Stimulated activated CD8-positive, alpha-beta memory T cell treated with anti-CD3 and anti-CD28 coated beads, Interleukin-4, amount 100 ng/mL, for 24 hours (primary cell): ENCODE measurements around the gene DTD2.
"Not testable (repeated sequence)": the region's sequence is repeated elsewhere in the genome, so short reads cannot be mapped to it uniquely, and the experiment has no call there.

Experiments
- DNase-seq: peaks from one replicate; pipeline ENCODE4 v3.0.0-alpha.2; 2020; ENCODE audit warnings: low read depth

DTD2 gene

DNA sequence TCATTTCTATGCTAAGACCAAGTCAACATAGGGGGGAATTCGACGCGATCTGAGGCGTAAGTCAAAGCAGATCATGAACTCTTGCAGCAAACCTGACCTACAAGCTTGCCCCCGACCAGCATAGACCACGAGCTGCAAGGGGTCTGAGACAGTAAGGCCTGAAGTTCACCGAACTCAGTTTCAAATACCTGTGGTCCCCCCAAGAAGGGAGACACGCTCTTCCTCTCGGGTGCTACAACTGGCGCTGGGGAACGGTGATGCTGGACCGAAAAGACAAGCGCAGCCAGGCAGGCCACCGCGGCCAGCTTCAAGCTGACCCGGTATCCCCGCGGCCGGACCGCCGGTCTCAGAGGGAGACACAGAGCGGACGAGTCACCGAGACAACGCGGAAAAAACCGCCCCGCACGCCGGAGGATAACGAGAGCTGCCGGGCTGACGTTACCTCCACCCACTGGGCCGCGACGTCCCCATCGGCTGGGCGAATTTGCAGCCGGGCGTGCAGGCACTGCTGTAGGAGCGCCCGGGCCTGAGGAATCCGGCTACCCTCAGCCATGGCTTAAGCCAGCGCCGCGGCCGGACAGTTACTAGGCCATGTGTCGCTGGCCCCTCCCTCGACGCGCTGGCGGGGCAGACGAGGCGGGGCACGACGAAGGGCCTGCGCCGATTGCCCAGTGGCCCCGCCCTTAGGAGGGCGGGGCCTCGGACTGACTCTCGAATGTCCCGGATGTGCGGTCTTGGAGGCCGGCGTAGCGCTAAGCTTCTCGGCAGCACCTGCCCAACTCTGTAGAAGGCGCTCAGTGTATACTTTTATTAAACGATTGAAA, at the start of gene DTD2:
Gene DTD2, minus strand, starts transcription at position 666 of the 824 bp plus-strand sequence. Its CDS starts 113 bp downstream, at position 553.
- peak; percentile 85 for DNase-seq

DNA sequence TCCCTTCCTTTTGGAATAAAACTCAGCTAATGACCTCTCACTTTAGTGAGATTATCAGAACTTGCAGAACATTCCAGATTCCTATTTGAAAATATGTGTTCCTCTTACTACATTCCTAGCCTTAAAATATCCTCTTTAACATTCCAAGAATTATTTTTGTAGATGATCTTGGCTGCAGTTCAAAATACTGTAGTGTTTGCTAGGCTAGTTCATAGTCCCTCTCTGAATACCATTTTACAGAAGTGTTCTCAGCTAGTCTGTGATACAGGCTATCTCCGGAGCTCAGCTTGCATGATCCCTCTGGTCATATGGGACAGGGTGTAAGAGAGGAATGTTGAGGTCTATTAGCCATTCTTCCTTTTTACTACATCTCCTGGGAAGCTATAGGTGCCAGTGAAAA, 48.1 kb upstream of the DTD2 start:
- DNase-seq = no peak

DNA sequence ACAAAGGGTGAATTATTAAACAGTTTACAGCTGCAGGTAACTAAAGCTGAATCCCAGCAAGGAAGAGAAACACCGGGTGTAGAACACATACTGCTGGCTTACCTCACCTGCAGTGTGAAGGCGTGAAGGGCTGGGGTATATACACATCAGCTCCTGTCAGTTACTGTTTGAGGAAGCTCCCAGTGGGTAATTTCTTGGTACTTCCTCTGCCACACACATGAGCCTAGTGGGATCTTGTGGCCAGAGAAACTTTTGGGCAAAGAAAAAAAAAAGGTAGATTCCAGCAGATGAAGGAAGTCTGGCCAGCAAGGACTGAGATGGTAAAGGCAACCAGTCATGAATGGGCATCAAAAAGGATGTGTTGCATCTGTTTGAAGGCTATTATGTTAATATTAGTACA, 44.6 kb upstream of the DTD2 start:
- no peak for DNase-seq

DNA sequence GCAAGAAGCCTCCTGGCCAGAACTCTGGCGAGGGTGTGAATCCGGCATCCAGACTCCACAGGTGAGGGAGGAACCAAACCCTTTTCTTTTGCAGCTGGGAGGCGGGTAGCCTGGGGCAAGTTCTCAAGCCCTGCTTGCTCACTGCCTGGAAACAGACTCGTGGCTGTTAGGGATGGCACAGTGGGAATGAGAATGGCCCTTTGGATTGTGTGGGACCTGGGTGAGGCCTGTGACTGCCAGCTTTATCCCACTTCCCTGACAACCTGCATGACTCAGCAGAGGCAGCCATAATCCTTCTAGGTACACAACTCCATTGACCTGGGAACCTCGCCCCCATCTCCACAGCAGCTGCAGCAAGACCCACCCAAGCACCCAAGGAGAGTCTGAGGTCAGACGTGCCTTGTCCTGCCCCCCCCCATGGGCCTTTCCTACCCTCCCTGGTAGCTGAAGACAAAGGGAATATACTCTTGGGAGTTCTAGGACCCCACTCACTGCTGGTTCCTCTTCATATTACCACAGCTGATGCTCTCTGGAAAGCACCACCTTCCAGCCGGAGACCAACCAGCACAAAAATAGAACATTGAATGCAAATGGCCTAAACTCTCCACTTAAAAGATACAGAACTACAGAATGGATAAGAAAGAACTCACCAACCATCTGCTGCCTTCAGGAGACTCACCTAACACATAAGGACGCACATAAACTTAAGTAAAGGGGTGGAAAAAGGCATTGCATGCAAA, 35.6 kb upstream of the DTD2 start:
- DNase-seq = no peak

DNA sequence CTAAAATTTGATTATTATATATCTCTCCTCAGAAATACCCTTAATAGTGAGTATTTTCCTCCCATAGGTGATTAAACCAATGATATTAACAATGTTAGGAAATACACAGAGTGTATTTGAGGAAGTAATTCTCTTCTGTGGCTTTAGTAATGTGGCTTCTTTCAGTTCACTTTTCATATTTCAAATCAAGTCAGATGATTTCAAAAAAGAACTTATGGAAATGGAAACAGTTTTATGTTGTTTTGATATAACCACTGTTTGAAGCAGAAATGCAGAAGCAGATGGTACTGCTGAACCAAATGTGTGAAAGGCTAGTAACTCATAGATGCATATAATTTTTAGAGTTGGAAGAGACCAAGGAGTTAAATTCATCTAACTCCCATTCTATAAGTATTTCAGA, 32.4 kb upstream of the DTD2 start:
- no peak for DNase-seq

DNA sequence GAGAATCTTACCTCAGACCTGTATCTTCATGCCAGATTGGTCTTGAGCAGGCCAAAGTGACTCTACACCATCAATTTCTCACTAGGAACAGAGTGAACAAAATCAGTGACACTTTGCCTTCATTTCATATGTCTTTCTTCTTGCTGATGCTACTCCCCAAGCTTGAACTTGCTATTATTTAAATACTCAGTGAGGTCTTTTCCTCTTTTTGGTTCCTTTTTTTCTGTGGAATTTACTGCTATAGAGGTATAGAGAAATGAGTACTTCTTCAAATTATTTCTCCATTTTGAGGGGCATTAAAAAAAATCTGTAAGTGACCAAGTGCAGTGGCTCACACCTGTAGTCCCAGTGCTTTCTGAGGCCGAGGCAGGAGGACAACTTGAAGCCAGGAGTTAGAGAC, 30.6 kb upstream of the DTD2 start, which contains the start of gene GPR33:
Gene GPR33, minus strand, starts transcription at position 154 of the 400 bp plus-strand sequence. CDS start 4,074 bp downstream, outside the sequence.
- DNase-seq = no peak

DNA sequence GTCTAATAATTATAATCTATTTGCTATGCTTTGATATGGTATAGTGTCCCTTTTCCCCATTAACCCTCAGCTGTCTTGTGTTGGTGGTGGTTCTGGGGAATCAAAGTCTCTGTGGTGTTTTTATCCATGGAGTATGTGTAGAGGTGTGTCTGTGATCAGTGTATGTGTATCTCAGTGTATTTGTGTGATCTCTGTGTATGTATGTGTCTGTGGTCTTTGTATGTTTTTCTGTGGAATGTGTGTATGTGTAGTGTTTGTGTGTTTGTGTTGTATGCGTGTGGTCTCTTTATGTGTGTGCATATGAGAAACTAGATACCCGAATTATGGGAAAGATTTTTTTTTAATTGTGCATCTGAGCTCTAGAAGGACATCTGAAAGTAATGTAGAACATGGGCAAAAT, 29.5 kb upstream of the DTD2 start:
- no peak for DNase-seq

DNA sequence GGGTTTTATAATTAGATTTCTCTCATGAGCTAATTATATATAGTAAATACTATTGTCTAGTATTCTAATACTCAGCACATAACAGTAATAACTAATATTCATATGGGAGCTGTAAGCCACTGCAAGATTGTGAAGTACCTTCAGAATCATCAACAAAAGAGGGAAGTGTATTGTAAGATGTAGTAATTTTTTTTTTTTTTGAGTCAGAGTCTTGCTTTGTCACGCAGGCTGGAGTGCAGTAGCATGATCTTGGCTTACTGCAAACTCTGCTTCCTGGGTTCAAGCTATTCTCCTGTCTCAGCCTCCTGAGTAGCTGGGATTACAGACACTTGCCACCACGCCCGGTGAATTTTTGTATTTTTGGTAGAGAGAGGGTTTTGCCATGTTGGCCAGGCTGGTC, 27.4 kb upstream of the DTD2 start:
- DNase-seq = no peak

DNA sequence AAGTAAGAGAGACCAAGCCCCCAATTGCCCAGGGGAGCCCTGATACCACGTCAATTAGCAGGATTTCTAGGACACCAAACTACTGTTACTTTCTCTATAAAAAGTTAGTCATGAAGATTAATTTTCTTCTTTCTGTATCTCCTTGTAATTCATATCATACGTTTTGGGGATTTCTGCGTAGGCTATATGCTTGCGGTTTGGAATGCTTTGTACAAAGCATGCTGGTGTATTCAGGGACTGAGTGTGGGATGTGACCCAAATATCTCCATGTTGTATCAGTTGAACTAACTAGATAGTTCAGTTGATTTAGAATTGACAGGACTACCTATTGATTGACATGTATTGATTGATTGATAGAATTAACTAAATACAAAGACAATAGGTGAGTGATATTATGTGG, 22.9 kb upstream of the DTD2 start:
- no peak for DNase-seq

DNA sequence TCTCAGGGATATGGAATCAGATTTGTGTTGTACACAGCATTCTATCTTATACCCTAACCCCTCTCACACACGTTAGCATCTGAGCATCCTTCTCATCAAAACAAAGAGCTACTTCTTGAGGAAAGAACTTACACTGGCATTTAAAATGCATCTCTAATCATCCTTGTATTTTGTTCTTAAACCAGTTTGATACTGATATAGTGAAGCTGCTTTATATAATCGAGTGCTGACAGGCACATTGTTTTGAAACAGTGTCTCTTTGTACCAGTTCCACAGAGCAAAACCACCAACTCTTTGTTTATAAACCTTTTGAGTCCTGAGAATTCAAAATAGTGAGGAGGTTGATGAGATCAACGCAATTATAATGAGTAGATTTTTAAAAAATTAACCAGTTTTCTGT, 21.7 kb upstream of the DTD2 start:
- no peak for DNase-seq

DNA sequence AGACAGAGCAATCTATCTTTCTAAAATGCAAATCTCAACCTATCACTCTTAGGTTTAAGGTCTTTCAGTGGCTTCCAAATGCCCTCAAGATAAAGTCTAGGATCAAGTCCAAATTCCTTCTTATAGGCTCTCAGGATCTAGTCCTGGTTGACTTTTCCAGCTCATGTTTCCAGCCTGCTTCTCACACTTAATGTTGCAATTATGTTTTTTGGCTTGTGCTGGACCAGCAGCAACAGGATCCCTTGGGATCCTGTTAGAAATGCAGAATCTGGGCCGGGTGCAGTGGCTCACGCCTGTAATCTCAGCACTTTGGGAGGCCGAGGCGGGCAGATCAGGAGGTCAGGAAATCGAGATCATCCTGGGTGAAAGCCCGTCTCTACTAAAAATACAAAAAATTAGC, 19.9 kb upstream of the DTD2 start:
- DNase-seq = no peak

DNA sequence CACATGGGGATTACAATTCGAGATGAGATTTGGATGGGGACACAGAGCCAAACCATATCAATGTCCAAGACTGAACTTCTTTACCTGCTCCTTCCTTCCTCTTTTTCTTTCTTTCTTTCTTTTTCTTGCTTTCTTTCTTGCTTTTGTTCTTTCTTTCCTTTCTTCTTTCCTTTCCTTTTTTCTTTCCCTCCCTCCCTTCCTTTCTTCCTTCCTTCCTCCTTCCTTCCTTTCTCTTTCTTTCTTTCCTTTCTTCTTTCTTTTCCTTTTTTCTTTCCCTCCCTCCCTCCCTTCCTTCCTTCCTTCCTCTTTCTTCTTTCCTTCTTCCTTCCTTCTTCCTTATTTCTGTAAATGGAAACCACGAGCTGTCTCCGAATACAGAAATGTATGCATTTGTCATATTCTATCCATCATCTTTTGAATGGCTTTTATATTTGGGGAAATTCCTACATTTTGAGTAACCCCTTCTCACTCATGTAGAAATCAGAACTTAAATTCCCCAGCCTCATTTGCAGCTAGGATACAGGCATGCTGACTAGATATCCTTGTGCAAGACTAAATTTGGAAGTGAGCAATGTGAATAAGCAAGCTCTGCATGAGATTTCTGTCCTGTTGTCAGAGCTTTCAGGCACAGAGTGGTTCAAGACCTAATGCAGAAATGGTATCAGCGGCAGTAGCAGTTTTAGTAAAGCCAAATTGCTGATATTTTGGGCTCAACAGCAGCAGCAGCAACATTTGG, 19.0 kb upstream of the DTD2 start:
- no peak for DNase-seq

DNA sequence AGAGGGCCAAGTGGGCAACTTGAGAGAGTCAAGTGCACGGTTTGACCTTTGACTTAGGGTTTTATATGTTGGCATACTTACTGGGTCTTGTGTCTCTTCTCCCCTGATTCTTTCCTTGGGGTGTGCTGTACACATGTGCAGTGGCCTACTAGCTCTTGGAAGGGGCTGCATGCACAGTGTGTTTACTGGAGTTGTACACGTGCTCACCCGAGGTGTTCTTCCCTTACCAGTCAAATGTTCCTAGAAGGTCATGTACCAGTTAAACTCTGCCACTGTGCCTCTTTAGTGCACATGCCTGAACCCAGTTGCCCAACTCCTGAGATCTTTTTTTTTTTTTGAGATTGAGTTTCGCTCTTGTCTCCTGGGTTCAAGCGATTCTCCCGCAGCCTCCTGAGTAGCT, 9.2 kb upstream of the DTD2 start:
- no peak for DNase-seq

DNA sequence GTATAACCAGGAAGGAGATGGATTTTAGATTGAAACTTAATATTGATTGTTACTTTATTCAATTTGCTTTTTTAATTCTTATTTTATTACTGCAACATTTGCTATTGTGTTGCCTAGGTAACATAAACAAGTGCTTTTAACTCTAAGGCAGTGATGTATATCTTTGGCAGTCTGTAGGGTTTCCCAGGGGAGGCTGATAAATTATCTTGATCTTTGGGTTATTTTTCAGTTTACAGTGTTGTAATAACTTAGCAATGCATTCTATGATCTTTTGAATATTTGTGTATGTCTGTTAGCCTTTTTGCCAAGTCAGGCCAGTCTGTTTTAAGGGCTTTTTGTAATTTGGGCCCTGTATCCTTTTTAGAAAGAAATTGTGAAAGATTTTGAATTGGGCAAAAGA, 7.8 kb upstream of the DTD2 start:
- DNase-seq = no peak

DNA sequence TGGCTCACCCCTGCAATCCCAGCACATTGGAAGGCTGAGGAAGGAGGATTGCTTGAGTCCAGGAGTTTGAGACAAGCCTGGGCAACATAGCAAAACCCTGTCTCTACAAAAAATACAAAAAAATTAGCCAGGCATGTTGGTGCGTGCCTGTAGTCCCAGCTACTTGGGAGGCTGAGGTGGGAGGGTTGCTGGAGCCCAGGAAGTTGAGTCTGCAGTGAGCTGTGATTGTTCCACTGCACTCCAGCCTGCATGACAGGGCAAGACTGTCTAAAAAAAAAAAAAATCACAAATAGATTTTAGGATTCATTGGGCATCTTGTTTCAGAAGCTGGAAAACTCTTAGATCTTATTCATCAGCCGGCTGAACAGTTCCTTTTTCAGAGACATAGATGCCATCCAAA, 5.1 kb upstream of the DTD2 start:
- not testable (repeated sequence) for DNase-seq

DNA sequence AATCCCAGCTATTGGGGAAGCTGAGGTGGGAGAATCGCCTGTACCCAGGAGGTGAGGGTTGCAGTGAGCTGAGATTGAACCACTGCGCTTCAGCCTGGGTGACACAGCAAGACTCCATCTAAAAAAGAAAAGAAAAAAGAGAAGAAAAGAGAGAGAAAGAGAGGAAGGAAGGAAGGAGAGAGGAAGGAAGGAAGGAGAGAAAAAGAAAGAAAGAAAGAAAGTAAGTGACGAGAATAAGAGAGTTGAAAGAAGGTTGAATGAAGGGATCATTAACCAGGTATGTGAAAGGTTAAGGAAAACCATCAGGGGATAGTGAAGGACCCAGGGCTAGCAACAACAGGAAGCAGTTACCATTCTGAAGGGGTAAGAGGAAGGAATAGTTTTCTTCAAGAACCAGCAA, 4.2 kb upstream of the DTD2 start:
- no peak for DNase-seq

DNA sequence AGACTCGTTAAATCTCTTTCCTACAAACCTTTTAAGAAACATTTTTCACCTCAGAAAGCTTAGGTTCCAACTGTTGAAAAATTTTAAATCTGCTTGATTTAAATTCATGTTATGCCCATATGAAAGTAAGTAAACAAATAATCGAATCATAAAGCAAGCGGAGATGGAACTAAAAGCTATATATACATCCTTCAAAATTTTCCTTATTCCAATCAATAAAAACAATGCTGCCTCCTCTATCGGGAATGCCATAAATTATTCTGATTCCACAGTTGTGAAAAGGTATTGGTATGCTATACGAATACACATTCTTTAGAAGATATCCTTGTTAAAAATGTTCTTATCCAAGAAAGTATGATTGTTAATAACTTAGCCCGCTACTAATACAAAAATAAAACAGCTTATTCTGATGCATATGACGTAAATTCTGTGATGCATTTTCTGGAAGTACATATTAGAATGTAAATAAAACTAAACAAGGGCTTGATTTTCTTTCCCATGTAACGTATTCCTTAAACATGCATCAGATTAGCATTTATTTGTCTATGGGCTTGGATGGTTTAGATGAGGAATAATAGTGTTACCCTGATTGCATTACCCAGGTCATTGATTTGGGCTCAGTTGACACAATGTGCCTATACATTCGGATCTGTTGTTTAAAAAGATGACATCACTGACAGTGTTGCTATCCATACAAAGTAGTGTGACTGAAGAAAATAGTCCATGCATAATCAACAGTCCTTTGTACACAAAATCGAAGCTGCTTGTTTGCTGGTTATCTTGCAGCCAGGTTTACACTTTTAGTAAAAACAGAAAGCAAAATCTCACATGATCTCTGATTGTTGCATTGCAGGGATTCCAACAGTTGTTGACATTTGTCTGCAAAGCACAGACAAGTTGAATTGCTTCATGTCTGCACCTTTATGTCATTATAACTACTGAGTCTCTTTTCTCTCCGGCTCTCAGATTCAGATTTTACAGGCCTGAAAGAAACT, 656 bp upstream of the DTD2 start:
- DNase-seq = no peak

DNA sequence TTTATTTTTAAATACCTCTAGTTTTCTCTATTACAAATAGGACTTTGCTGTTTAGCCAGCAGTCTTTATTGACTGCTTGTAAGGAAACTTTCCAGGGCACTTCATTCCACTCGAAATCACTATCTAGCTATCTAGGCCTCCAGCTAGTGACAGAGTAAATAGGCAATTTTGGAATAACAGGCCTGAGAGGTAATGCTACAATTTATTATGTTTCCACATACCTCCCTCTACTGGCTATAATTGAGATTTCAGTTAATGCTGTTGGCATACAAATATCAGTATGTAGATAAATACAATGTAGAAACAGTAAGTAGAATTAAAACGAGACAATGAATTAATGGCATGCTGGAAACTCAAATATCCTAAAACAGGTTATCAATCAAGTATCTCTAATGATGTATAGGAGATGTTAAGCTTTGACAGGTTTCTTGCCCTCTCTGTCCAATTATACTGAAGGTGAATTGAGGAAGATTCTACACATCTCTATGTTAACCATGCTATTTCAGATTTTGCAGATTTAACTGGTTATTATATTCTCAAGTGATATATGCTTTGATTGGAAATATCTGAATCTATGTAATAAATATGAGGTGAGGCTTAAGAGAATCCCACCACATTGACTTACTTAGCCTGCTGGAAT, 7.2 kb downstream of the DTD2 start:
- no peak for DNase-seq

DNA sequence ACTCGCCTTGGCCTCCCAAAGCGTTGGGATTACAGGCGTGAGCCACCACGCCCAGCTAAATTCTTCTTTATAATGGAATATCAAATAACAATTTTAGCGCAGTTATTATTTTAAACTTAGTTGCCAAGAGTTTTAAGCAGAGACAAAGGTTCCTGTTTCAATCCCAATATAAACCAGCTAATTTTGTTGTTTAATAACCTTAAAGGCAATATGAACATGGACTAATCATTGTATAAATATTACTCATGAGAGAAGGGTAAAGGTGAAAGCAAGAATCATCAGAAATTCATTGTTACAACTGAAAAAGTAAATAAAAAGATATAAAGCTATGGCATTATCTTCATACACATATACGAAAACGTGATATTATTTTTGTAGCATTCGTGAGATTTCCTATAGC, 8.2 kb downstream of the DTD2 start:
- DNase-seq = no peak

DNA sequence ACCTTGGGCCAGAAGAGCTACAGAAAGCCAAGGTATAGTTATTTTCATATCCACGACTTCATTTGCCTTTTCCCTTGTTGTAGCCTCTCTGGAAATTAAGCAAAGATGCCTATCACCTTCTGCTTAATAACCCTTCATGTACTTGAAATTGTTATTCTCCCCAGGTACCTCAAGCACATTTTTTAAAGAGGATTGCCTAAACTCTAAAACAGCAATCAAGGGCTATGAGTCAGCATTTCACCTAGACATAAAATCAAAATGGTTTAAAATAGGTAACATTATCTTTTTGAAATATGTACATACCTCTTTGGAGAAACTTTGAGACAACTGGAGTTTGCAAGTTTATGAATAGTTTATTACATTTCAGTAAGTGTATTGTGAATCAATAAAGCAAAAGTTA, 11.6 kb downstream of the DTD2 start:
- DNase-seq = no peak

DNA sequence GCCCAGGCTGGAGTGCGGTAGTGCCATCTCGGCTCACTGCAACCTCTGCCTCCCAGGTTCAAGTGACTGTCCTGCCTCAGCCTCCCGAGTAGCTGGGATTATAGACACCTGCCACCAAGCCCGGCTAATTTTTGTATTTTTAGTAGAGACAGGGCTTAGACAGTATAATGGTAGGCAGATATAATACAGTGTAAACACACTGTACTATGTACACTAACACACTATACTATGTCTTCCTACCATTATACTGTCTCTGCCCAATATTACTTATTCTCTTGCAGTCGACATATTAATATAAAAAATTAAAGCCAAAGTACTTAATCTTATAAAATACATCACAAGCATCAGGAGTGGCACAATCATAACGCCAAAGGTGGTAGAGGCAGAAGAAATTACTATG, 15.0 kb downstream of the DTD2 start:
- DNase-seq = no peak
